HG02759 (cell line): ENCODE results near the gene LMNTD1.

ENCODE experiments used
- ATAC-seq: cut with Tn5 transposase; IDR thresholded peaks from one replicate; pipeline ENCODE4 v1.9.1; 2021; ENCODE audit warnings: mild to moderate bottlenecking, moderate library complexity; ENCODE audit not compliant: unreplicated experiment

LMNTD1 gene

GRCh38 chr12:25556153-25556552 lies 3.1 kb upstream of the LMNTD1 start:
- no peak for ATAC-seq

- no peak for ATAC-seq
Observed at GRCh38 chr12:25552681-25553080, 402 bp downstream of the LMNTD1 start.

- no peak for ATAC-seq
Observed at GRCh38 chr12:25550186-25550585, 2.9 kb downstream of the LMNTD1 start.

- no peak for ATAC-seq
Observed at GRCh38 chr12:25549120-25549519, 4.0 kb downstream of the LMNTD1 start.

GRCh38 chr12:25546318-25546717 lies 6.8 kb downstream of the LMNTD1 start:
- ATAC-seq, result no peak

- no peak for ATAC-seq
Observed at GRCh38 chr12:25533150-25533549, 19.9 kb downstream of the LMNTD1 start.

- ATAC-seq, result no peak
Observed at GRCh38 chr12:25531502-25532052, 21.5 kb downstream of the LMNTD1 start.

- no peak for ATAC-seq
Observed at GRCh38 chr12:25529738-25530137, 23.3 kb downstream of the LMNTD1 start.

- no peak for ATAC-seq
Observed at GRCh38 chr12:25526778-25527177, 26.3 kb downstream of the LMNTD1 start.

- no peak for ATAC-seq
Observed at GRCh38 chr12:25524366-25524765, 28.7 kb downstream of the LMNTD1 start.

GRCh38 chr12:25521625-25522256 lies 31.3 kb downstream of the LMNTD1 start:
- no peak for ATAC-seq

- peak; percentile 88 for ATAC-seq
Observed at GRCh38 chr12:25518512-25518911, 34.6 kb downstream of the LMNTD1 start.

- no peak for ATAC-seq
Observed at GRCh38 chr12:25504744-25505143, 48.3 kb downstream of the LMNTD1 start.

- no peak for ATAC-seq
Observed at GRCh38 chr12:25503666-25504065, 49.4 kb downstream of the LMNTD1 start.

- ATAC-seq, result no peak
Observed at GRCh38 chr12:25502596-25502995, 50.5 kb downstream of the LMNTD1 start.

- no peak for ATAC-seq
Observed at GRCh38 chr12:25502118-25502517, 51.0 kb downstream of the LMNTD1 start.

- ATAC-seq, result no peak
Observed at GRCh38 chr12:25501549-25501948, 51.5 kb downstream of the LMNTD1 start.

GRCh38 chr12:25500651-25501050 lies 52.4 kb downstream of the LMNTD1 start:
- ATAC-seq, result no peak

GRCh38 chr12:25497021-25497420 lies 56.1 kb downstream of the LMNTD1 start:
- no peak for ATAC-seq

- ATAC-seq, result no peak
Observed at GRCh38 chr12:25496098-25496587, 56.9 kb downstream of the LMNTD1 start.

- ATAC-seq, result no peak
Observed at GRCh38 chr12:25495331-25496097, 57.6 kb downstream of the LMNTD1 start.

GRCh38 chr12:25494926-25495325 lies 58.2 kb downstream of the LMNTD1 start:
- no peak for ATAC-seq
